HEK293 (cell line): ENCODE results near the gene AFDN.
"Not testable (repeated sequence)": the region's sequence is repeated elsewhere in the genome, so short reads cannot be mapped to it uniquely, and the experiment has no call there.

Experiments
- BCL11B ChIP-seq: fragments of 450-650 bp; formaldehyde crosslinking; IDR thresholded peaks from 2 replicates; pipeline ENCODE4 v1.5.1; 2016; ENCODE audit warnings: low read depth, missing biosample characterization, missing genetic modification characterization
- TF ChIP-seq, protein P1 (sequence below): fragments of 450-650 bp; formaldehyde crosslinking; IDR thresholded peaks from 2 replicates; pipeline ENCODE4 v1.5.1; 2016; ENCODE audit warnings: missing biosample characterization, missing genetic modification characterization
- TF ChIP-seq, protein P2 (sequence below): sonication (generic); formaldehyde crosslinking; IDR thresholded peaks from 2 replicates; pipeline ENCODE4 v1.8.1; 2022; ENCODE audit warnings: mild to moderate bottlenecking, moderate library complexity, missing genetic modification reagents

- TF ChIP-seq, protein P1, sequence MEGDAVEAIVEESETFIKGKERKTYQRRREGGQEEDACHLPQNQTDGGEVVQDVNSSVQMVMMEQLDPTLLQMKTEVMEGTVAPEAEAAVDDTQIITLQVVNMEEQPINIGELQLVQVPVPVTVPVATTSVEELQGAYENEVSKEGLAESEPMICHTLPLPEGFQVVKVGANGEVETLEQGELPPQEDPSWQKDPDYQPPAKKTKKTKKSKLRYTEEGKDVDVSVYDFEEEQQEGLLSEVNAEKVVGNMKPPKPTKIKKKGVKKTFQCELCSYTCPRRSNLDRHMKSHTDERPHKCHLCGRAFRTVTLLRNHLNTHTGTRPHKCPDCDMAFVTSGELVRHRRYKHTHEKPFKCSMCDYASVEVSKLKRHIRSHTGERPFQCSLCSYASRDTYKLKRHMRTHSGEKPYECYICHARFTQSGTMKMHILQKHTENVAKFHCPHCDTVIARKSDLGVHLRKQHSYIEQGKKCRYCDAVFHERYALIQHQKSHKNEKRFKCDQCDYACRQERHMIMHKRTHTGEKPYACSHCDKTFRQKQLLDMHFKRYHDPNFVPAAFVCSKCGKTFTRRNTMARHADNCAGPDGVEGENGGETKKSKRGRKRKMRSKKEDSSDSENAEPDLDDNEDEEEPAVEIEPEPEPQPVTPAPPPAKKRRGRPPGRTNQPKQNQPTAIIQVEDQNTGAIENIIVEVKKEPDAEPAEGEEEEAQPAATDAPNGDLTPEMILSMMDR, result not testable (repeated sequence)
- not testable (repeated sequence) for TF ChIP-seq BCL11B (tag by site-specific recombination)
- TF ChIP-seq, protein P2, sequence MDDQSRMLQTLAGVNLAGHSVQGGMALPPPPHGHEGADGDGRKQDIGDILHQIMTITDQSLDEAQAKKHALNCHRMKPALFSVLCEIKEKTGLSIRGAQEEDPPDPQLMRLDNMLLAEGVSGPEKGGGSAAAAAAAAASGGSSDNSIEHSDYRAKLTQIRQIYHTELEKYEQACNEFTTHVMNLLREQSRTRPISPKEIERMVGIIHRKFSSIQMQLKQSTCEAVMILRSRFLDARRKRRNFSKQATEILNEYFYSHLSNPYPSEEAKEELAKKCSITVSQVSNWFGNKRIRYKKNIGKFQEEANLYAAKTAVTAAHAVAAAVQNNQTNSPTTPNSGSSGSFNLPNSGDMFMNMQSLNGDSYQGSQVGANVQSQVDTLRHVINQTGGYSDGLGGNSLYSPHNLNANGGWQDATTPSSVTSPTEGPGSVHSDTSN (CRISPR knock-in tag), result not testable (repeated sequence)
Measured at GRCh38 chr6:168001514-168001913, 174.8 kb downstream of the AFDN start.
